HCT116 (cell line): ENCODE results near the gene LKAAEAR1. TPM values are rescaled to one million over a fixed set of nuclear protein-coding genes. Genes with fewer than 3 reads are reported as not detected.

Source experiments
- ATAC-seq: fragments of 200-7000 bp; cut with Tn5 transposase; 2 replicates; pipeline ENCODE4 v1.9.1; 2020; ENCODE audit warnings: mild to moderate bottlenecking, moderate library complexity
- BruUV-seq: library from RNA; stranded (reverse); fragments of 400-500 nt; replicated peaks from 2 replicates; lab custom pipeline; 2021; lab: Mats Ljungman, UMichigan
- CTCF ChIA-PET: fragments of 300-600 bp; sonication (Branson Sonifier 250); formaldehyde crosslinking; loops from one replicate; lab custom pipeline; 2021; ENCODE audit warnings: antibody characterized with exemption; lab: Charles Lee
- POLR2A ChIA-PET: fragments of 300-600, 350-600 bp; sonication (Branson Sonifier 250); formaldehyde crosslinking; loops from one replicate; lab custom pipeline; 2021; ENCODE audit warnings: antibody characterized with exemption; lab: Charles Lee
- RAD21 ChIA-PET, 2 experiments: fragments of 300-600 bp; sonication (Branson Sonifier 250); formaldehyde crosslinking; loops; one replicate each; lab custom pipeline; 2023; ENCODE audit warnings: low total read pairs in 2 of 2; ENCODE audit not compliant: uncharacterized antibody in 2 of 2, unreplicated experiment in 2 of 2, low non-redundant PET in 1 of 2; lab: Charles Lee
- DNase-seq: peaks from one replicate; pipeline ENCODE4 v3.0.0-alpha.2; 2010; ENCODE audit warnings: low read depth, low spot score
- H2AFZ ChIP-seq: fragments of 200-600 bp; shearing (Covaris generic), sonication (generic); 2 replicates; pipeline ENCODE4 v1.6.1; 2017; ENCODE audit warnings: low read depth, mixed run types, mixed read lengths, antibody characterized with exemption, low read length; ENCODE audit not compliant: poor library complexity, severe bottlenecking
- H3K27ac ChIP-seq: 2 replicates; pipeline ENCODE4 v1.5.1; 2012; ENCODE audit warnings: low read depth, low read length
- H3K27me3 ChIP-seq: fragments of 200-600 bp; sonication (generic); 2 replicates; pipeline ENCODE4 v1.6.1; 2016; ENCODE audit warnings: mixed run types, low read length, mixed read lengths; ENCODE audit not compliant: insufficient read depth
- H3K36me3 ChIP-seq, 2 experiments: fragments of 200-500 bp in 1 of 2; fragments of 200-600 bp in 1 of 2; sonication (Bioruptor generic) in 1 of 2; sonication (generic) in 1 of 2; 2 replicates each; pipeline versions ENCODE4 v1.5.1 to v1.6.1; 2014 to 2016; ENCODE audit warnings: low read length in 2 of 2, inconsistent platforms in 1 of 2, mixed read lengths in 1 of 2, mixed run types in 1 of 2; ENCODE audit not compliant: insufficient read depth in 2 of 2, control insufficient read depth in 1 of 2
- H3K4me1 ChIP-seq, 2 experiments: fragments of 200-600 bp in 1 of 2; sonication (generic) in 1 of 2; 2 replicates each; pipeline versions ENCODE4 v1.5.1 to v1.6.1; 2012 to 2017; ENCODE audit warnings: low read length in 2 of 2, inconsistent platforms in 1 of 2, mild to moderate bottlenecking in 1 of 2, mixed read lengths in 1 of 2, mixed run types in 1 of 2, moderate library complexity in 1 of 2; ENCODE audit not compliant: insufficient read depth in 2 of 2, control insufficient read depth in 1 of 2
- H3K4me2 ChIP-seq: fragments of 200-600 bp; sonication (generic); 2 replicates; pipeline ENCODE4 v1.6.1; 2017; ENCODE audit warnings: mixed run types, low read length, mixed read lengths
- H3K4me3 ChIP-seq, 2 experiments: fragments of 200-600 bp in 1 of 2; sonication (generic) in 1 of 2; replicated peaks in 1 of 2; 2 replicates each; pipeline ENCODE4 v1.5.1; 2011 to 2016; ENCODE audit warnings: low read length in 2 of 2, control low read depth in 1 of 2, low read depth in 1 of 2, mild to moderate bottlenecking in 1 of 2, mixed read lengths in 1 of 2, mixed run types in 1 of 2
- H3K79me2 ChIP-seq: fragments of 200-600 bp; sonication (generic); 2 replicates; pipeline ENCODE4 v1.6.1; 2017; ENCODE audit warnings: mild to moderate bottlenecking, mixed run types, low read length, moderate library complexity, mixed read lengths; ENCODE audit not compliant: insufficient read depth
- H3K9ac ChIP-seq: fragments of 200-600 bp; sonication (generic); 2 replicates; pipeline ENCODE4 v1.6.1; 2016; ENCODE audit warnings: low read length, mixed read lengths
- H3K9me2 ChIP-seq: fragments of 200-600 bp; sonication (generic), shearing (Covaris generic); 2 replicates; pipeline ENCODE4 v1.6.1; 2017; ENCODE audit warnings: mixed run types, mild to moderate bottlenecking, moderate library complexity; ENCODE audit not compliant: insufficient read depth
- H3K9me3 ChIP-seq, 2 experiments: fragments of 200-500 bp in 1 of 2; fragments of 200-600 bp in 1 of 2; sonication (Bioruptor generic) in 1 of 2; sonication (generic) in 1 of 2; 2 replicates each; pipeline ENCODE4 v1.6.1; 2014 to 2017; ENCODE audit warnings: low read length in 2 of 2, mixed read lengths in 2 of 2, inconsistent platforms in 1 of 2, low read depth in 1 of 2, mild to moderate bottlenecking in 1 of 2, mixed run types in 1 of 2, moderate library complexity in 1 of 2; ENCODE audit not compliant: control insufficient read depth in 1 of 2, insufficient read depth in 1 of 2
- H4K20me1 ChIP-seq: fragments of 200-600 bp; sonication (generic), shearing (Covaris generic); 2 replicates; pipeline ENCODE4 v1.6.1; 2017; ENCODE audit warnings: mixed run types, mild to moderate bottlenecking, moderate library complexity; ENCODE audit not compliant: insufficient read depth
- EGR1 ChIP-seq: IDR thresholded peaks from 2 replicates; pipeline ENCODE4 v1.6.1; 2012; ENCODE audit warnings: low read depth
- SP1 ChIP-seq: IDR thresholded peaks from 2 replicates; pipeline ENCODE4 v1.6.1; 2012; ENCODE audit warnings: low read depth
- intact Hi-C: fragments of 100-400 bp; cut with micrococcal nuclease; formaldehyde crosslinking; loops from 2 replicates; pipeline ENCODE4 v1.10.0; 2022
- total RNA-seq: library from RNA; stranded (reverse); gene quantifications from one replicate; pipeline ENCODE4 v1.2.1, GENCODE V29; 2021; ENCODE audit not compliant: unreplicated experiment
- TF ChIP-seq, protein P1 (sequence below): IDR thresholded peaks from 2 replicates; pipeline ENCODE4 v1.6.1; 2012; ENCODE audit warnings: low read depth
- TF ChIP-seq, protein P2 (sequence below): IDR thresholded peaks from 2 replicates; pipeline ENCODE4 v1.6.1; 2012

The LKAAEAR1 gene
- total RNA-seq, 1 experiment from 2014 or later: not detected

DNA sequence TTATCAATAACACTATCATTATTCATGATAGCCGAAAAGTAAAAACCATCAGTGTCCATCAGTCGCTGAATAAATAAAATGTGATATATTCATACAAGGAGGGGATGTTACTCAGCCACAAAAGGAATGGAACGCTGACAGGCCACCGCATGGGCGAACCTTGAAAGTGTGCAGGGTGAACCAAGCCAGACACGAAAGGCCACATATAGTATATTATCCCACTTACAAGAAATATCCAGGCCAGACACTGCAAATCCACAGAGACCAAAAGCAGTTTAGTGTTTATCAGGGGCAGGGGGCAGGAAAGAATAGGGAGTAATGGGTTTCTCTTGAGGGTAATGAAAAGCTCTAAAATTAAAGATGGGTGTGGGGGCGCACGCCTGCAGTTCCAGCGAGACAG is 40.4 kb downstream of the LKAAEAR1 start (continued):
- TF ChIP-seq, protein P1, sequence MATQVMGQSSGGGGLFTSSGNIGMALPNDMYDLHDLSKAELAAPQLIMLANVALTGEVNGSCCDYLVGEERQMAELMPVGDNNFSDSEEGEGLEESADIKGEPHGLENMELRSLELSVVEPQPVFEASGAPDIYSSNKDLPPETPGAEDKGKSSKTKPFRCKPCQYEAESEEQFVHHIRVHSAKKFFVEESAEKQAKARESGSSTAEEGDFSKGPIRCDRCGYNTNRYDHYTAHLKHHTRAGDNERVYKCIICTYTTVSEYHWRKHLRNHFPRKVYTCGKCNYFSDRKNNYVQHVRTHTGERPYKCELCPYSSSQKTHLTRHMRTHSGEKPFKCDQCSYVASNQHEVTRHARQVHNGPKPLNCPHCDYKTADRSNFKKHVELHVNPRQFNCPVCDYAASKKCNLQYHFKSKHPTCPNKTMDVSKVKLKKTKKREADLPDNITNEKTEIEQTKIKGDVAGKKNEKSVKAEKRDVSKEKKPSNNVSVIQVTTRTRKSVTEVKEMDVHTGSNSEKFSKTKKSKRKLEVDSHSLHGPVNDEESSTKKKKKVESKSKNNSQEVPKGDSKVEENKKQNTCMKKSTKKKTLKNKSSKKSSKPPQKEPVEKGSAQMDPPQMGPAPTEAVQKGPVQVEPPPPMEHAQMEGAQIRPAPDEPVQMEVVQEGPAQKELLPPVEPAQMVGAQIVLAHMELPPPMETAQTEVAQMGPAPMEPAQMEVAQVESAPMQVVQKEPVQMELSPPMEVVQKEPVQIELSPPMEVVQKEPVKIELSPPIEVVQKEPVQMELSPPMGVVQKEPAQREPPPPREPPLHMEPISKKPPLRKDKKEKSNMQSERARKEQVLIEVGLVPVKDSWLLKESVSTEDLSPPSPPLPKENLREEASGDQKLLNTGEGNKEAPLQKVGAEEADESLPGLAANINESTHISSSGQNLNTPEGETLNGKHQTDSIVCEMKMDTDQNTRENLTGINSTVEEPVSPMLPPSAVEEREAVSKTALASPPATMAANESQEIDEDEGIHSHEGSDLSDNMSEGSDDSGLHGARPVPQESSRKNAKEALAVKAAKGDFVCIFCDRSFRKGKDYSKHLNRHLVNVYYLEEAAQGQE: no peak
- TF ChIP-seq SP1: no peak

DNA sequence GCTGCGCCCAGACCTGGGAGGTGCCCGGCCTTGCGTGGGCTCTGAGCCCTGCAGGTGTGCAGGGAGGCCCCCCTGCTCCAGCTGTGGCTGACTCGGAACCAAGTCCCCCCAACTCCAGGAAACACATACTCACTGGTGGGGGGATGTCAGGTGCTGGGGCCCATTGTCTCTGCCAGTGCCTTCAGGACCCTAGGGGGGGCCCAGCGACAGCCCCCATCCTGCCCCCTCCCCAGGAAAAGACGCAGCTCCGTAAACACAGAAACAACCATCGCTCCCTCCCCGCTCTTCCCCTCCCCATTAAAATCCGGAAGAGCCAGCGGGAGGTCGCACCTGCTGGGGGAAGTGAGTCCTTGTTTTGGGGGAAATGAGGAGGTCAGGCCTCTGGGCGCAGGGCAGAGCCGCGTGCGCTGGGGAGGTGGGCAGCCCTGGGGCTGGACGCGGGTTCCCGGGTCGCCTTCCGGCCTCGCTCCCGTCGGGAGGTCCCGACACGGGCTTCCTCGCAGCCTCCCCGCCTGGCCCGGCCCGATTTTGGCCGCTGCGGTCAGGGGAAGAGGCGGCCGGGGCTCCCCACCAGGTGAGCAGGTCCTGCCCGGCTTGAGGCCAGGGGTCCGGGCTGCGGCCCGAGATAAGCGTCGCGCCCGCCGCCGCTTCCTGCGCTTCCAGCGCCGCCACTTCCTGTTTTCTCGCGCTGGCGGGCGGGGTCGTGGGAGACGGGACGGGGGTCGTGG is 42.0 kb downstream of the LKAAEAR1 start:
- Histone ChIP-seq H4K20me1 (no peaks in the 10 kb centered on the region), H3K4me3 (no peak overlapping the region), H2AFZ (no peak overlapping the region)
- TF ChIP-seq, protein P2, sequence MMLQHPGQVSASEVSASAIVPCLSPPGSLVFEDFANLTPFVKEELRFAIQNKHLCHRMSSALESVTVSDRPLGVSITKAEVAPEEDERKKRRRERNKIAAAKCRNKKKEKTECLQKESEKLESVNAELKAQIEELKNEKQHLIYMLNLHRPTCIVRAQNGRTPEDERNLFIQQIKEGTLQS: no peak
- TF ChIP-seq EGR1: no peak
- TF ChIP-seq, all 23 proteins: peak for 0
- no peak overlapping the region for H3K27ac ChIP-seq
- RAD21 ChIA-PET: no interaction called here
- CTCF ChIA-PET: no interaction called here
- no peaks in the 10 kb centered on the region for H3K36me3 ChIP-seq
- POLR2A ChIA-PET: no interaction called here
- BruUV-seq: no TSS peak
- peaks cover 23 to 44% of the 10 kb centered on the region in 2 experiments for H3K4me1 ChIP-seq
- H3K9me2 ChIP-seq: no peaks in the 10 kb centered on the region
- DNase-seq (no peak), ATAC-seq (no peak)
- no peaks in the 10 kb centered on the region for H3K27me3 ChIP-seq
- H3K79me2 ChIP-seq: no peaks in the 10 kb centered on the region
- intact Hi-C loops: no loop called here
- no peak overlapping the region for H3K9ac ChIP-seq
- no peak overlapping the region for H3K4me2 ChIP-seq
- no peaks in the 10 kb centered on the region for H3K9me3 ChIP-seq
